MM.1S (cell line): Measurements from ENCODE around the gene LILRA2.
"Not testable (repeated sequence)": the region's sequence is repeated elsewhere in the genome, so short reads cannot be mapped to it uniquely, and the experiment has no call there.

Source experiments
- EZH2 ChIP-seq: fragments of 300-600 bp; sonication (generic); optimal IDR thresholded peaks from 2 replicates; pipeline ENCODE3; 2017; ENCODE audit warnings: low read depth, mild to moderate bottlenecking, antibody characterized with exemption, low read length, mixed read lengths
- EZH2phosphoT487 ChIP-seq: fragments of 300-600 bp; sonication (generic); IDR thresholded peaks from 2 replicates; pipeline ENCODE4 v1.6.1; 2018; ENCODE audit warnings: antibody characterized with exemption, low read length
- TF ChIP-seq, protein P1 (sequence below): fragments of 300-600 bp; sonication (generic); IDR thresholded peaks from 2 replicates; pipeline ENCODE4 v1.5.1; 2016; ENCODE audit warnings: antibody characterized with exemption, low read length, mixed read lengths

DNA sequence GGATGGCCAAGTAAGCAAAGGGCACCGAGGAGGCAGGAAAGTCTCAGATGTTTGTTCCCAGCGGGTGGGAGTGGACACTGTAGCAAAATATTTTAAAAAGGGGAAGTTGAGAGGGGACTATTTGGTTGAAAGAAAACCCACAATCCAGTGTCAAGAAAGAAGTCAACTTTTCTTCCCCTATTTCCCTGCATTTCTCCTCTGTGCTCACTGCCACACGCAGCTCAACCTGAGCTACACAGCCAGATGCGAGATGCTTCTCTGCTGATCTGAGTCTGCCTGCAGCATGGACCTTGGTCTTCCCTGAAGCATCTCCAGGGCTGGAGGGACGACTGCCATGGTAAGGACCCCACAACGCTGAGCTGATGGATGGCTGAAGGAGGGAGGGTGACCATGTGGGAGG, 19.9 kb downstream of the LILRA2 start, which contains the start of gene LILRA1:
- TF ChIP-seq, protein P1, sequence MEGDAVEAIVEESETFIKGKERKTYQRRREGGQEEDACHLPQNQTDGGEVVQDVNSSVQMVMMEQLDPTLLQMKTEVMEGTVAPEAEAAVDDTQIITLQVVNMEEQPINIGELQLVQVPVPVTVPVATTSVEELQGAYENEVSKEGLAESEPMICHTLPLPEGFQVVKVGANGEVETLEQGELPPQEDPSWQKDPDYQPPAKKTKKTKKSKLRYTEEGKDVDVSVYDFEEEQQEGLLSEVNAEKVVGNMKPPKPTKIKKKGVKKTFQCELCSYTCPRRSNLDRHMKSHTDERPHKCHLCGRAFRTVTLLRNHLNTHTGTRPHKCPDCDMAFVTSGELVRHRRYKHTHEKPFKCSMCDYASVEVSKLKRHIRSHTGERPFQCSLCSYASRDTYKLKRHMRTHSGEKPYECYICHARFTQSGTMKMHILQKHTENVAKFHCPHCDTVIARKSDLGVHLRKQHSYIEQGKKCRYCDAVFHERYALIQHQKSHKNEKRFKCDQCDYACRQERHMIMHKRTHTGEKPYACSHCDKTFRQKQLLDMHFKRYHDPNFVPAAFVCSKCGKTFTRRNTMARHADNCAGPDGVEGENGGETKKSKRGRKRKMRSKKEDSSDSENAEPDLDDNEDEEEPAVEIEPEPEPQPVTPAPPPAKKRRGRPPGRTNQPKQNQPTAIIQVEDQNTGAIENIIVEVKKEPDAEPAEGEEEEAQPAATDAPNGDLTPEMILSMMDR: not testable (repeated sequence)
- TF ChIP-seq EZH2, EZH2phosphoT487: not testable (repeated sequence)
